Activated CD8-positive, alpha-beta T cell treated with anti-CD3 and anti-CD28 coated beads for 36 hours (primary cell): ENCODE data around the gene HNRNPK. TPM values are rescaled to one million over a fixed set of nuclear protein-coding genes. Genes with fewer than 3 reads are reported as not detected.

Experiments used
- ATAC-seq: fragments of 200-7000 bp; cut with Tn5 transposase; one replicate; pipeline ENCODE4 v1.10.0; 2021; ENCODE audit warnings: mild to moderate bottlenecking, moderate library complexity
- CTCF ChIA-PET: fragments of 350-600 bp; sonication (Branson Sonifier 250); formaldehyde crosslinking; loops from one replicate; lab custom pipeline; 2021; ENCODE audit warnings: antibody characterized with exemption; lab: Charles Lee
- POLR2A ChIA-PET: fragments of 350-600 bp; sonication (Branson Sonifier 250); formaldehyde crosslinking; loops from one replicate; lab custom pipeline; 2021; ENCODE audit warnings: antibody characterized with exemption; lab: Charles Lee
- DNase-seq: peaks from one replicate; pipeline ENCODE4 v3.0.0-alpha.2; 2020
- H3K27ac Mint-ChIP-seq: one replicate; pipeline ENCODE4 v1.8.0; 2021; ENCODE audit warnings: mild to moderate bottlenecking, mixed read lengths
- H3K27me3 Mint-ChIP-seq: one replicate; pipeline ENCODE4 v1.8.0; 2021; ENCODE audit warnings: mixed read lengths
- H3K36me3 Mint-ChIP-seq: one replicate; pipeline ENCODE4 v1.8.0; 2021; ENCODE audit warnings: low read depth, mixed read lengths
- H3K4me1 Mint-ChIP-seq: one replicate; pipeline ENCODE4 v1.8.0; 2021; ENCODE audit warnings: low read depth, mixed read lengths
- H3K4me3 Mint-ChIP-seq: one replicate; pipeline ENCODE4 v1.8.0; 2021; ENCODE audit warnings: mild to moderate bottlenecking, moderate library complexity, mixed read lengths
- H3K9me3 Mint-ChIP-seq: one replicate; pipeline ENCODE4 v1.8.0; 2021; ENCODE audit warnings: mixed read lengths
- CTCF ChIP-seq: fragments of 200-600 bp; IDR thresholded peaks from one replicate; pipeline ENCODE4 v1.8.0; 2022; ENCODE audit warnings: antibody characterized with exemption, mild to moderate bottlenecking
- intact Hi-C: fragments of 100-400 bp; cut with micrococcal nuclease; formaldehyde crosslinking; loops from one replicate; pipeline ENCODE4 v1.10.0; 2022
- total RNA-seq, 2 experiments: library from RNA; stranded (reverse); gene quantifications; one replicate each; pipeline ENCODE4 v1.2.3, GENCODE V29; 2021

The HNRNPK gene
- total RNA-seq, 2 experiments from 2014 or later = 761 to 773 TPM

GRCh38 chr9:83978992-83979811, 813 bp downstream of the HNRNPK start:
- Mint-ChIP-seq H3K36me3 (peaks cover 64% of the 10 kb centered on the region), H3K27ac (peak overlapping the region; percentile 97), H3K27me3 (no peaks in the 10 kb centered on the region), H3K4me3 (peak overlapping the region; percentile 97), H3K4me1 (peaks cover 52% of the 10 kb centered on the region), H3K9me3 (no peaks in the 10 kb centered on the region)
- POLR2A ChIA-PET = interaction anchor here (1.0 to 7.3 kb wide), 8 partner anchors 8 to 358 kb away, joined by 3 to 224 read pairs (median 5); a partner anchor contains a TSS
- intact Hi-C loops = no loop called here
- DNase-seq = peak; percentile 92
- no peak for TF ChIP-seq CTCF
- ATAC-seq = peak; percentile 45
- CTCF ChIA-PET = interaction anchor here (1.0 to 1.3 kb wide), 2 partner anchors 17 to 21 kb away, joined by 3 to 4 read pairs; no protein-coding TSS in a partner anchor

GRCh38 chr9:83977196-83977595, 2.8 kb downstream of the HNRNPK start:
- Mint-ChIP-seq H3K9me3 (no peaks in the 10 kb centered on the region), H3K27me3 (no peaks in the 10 kb centered on the region), H3K4me1 (peaks cover 54% of the 10 kb centered on the region), H3K4me3 (peak overlapping the region; percentile 97), H3K27ac (peak overlapping the region; percentile 97), H3K36me3 (peaks cover 77% of the 10 kb centered on the region)
- TF ChIP-seq CTCF = no peak
- ChIA-PET POLR2A (interaction anchor here (7.3 kb wide), 1 partner anchor 14 kb away, joined by 224 read pairs; no protein-coding TSS in a partner anchor), CTCF (no interaction called here)
- DNase-seq (no peak), ATAC-seq (no peak)
- intact Hi-C loops = no loop called here

- Mint-ChIP-seq H3K36me3 (peaks cover 81% of the 10 kb centered on the region), H3K4me3 (peak overlapping the region; percentile 97), H3K9me3 (no peaks in the 10 kb centered on the region), H3K27me3 (no peaks in the 10 kb centered on the region), H3K4me1 (peaks cover 57% of the 10 kb centered on the region), H3K27ac (peak overlapping the region; percentile 97)
- intact Hi-C loops = no loop called here
- TF ChIP-seq CTCF = no peak
- ATAC-seq = no peak
- DNase-seq = no peak
- POLR2A ChIA-PET = interaction anchor here (7.3 kb wide), 1 partner anchor 13 kb away, joined by 224 read pairs; no protein-coding TSS in a partner anchor
- CTCF ChIA-PET = interaction anchor here (1.0 kb wide), 1 partner anchor 9 kb away, joined by 3 read pairs; no protein-coding TSS in a partner anchor
These were observed 3.6 kb downstream of the HNRNPK start for GRCh38 chr9:83976372-83976771.

- H3K4me1 Mint-ChIP-seq = peaks cover 64% of the 10 kb centered on the region
- CTCF ChIA-PET = no interaction called here
- no peak for DNase-seq
- H3K4me3 Mint-ChIP-seq = peak overlapping the region; percentile 26
- no peak for ATAC-seq
- H3K27ac Mint-ChIP-seq = peak overlapping the region; percentile 97
- intact Hi-C loops = no loop called here
- no peaks in the 10 kb centered on the region for H3K9me3 Mint-ChIP-seq
- H3K36me3 Mint-ChIP-seq = peaks cover 89% of the 10 kb centered on the region
- H3K27me3 Mint-ChIP-seq = no peaks in the 10 kb centered on the region
- no peak for TF ChIP-seq CTCF
- POLR2A ChIA-PET = interaction anchor here (7.3 kb wide), 1 partner anchor 12 kb away, joined by 224 read pairs; no protein-coding TSS in a partner anchor
These were observed 4.7 kb downstream of the HNRNPK start for GRCh38 chr9:83975300-83975699.

GRCh38 chr9:83972286-83972685, 7.7 kb downstream of the HNRNPK start:
- Mint-ChIP-seq H3K9me3 (no peaks in the 10 kb centered on the region), H3K4me3 (no peak overlapping the region), H3K36me3 (peaks cover 87% of the 10 kb centered on the region), H3K27ac (peak overlapping the region; percentile 53), H3K4me1 (peaks cover 72% of the 10 kb centered on the region), H3K27me3 (no peaks in the 10 kb centered on the region)
- intact Hi-C loops = no loop called here
- CTCF ChIA-PET = interaction anchor here (1.2 kb wide), 1 partner anchor 12 kb away, joined by 3 read pairs; no protein-coding TSS in a partner anchor
- no peak for DNase-seq
- ATAC-seq = peak; percentile 43
- TF ChIP-seq CTCF = no peak
- POLR2A ChIA-PET = interaction anchor here (2.9 to 4.8 kb wide), 2 partner anchors 8 to 11 kb away, joined by 30 to 71 read pairs; partner anchors contain the start of genes HNRNPK and RMI1
